HEK293 (cell line): Measurements from ENCODE around the gene TRIM66.

Experiments used
- REST ChIP-seq: fragments of 450-650 bp; formaldehyde crosslinking; IDR thresholded peaks from 2 replicates; pipeline ENCODE4 v1.5.1; 2016; ENCODE audit warnings: missing biosample characterization, missing genetic modification characterization
- TF ChIP-seq, protein P1 (sequence below): fragments of 450-650 bp; formaldehyde crosslinking; IDR thresholded peaks from 2 replicates; pipeline ENCODE4 v1.5.1; 2016; ENCODE audit warnings: missing biosample characterization, missing genetic modification characterization

DNA sequence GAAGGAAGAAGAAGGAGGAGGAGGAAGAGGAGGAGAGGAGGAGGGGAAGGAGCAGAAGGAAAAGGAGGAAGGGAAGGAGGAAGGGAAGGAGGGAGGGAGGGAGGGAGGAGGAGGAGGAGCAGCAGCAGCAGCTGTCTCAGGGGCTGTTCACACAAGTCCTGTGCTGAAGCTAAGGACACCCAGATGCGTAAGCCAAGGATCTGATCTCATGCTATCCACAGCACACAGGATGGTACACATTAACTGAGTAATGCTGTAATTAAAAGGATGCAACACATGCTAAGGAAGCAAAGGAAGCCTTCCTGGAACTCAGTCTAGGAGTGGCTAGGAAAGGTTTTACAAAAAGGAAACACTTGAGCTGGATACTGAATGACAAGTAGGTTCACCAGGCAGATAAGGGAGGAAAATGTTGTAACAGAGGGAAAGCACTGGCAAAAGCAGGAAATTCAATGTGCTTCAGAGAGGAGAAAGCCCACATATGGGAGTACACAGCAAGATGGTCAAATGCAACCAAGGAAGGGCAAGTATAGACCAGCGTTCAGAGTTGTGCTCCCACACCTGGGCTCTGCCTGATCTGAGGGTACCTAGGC is 32.0 kb downstream of the TRIM66 start:
- no peak for TF ChIP-seq REST (tag by site-specific recombination)
- TF ChIP-seq, protein P1, sequence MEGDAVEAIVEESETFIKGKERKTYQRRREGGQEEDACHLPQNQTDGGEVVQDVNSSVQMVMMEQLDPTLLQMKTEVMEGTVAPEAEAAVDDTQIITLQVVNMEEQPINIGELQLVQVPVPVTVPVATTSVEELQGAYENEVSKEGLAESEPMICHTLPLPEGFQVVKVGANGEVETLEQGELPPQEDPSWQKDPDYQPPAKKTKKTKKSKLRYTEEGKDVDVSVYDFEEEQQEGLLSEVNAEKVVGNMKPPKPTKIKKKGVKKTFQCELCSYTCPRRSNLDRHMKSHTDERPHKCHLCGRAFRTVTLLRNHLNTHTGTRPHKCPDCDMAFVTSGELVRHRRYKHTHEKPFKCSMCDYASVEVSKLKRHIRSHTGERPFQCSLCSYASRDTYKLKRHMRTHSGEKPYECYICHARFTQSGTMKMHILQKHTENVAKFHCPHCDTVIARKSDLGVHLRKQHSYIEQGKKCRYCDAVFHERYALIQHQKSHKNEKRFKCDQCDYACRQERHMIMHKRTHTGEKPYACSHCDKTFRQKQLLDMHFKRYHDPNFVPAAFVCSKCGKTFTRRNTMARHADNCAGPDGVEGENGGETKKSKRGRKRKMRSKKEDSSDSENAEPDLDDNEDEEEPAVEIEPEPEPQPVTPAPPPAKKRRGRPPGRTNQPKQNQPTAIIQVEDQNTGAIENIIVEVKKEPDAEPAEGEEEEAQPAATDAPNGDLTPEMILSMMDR (tag by site-specific recombination): no peak
